IMR-90 (cell line): Measurements from ENCODE around the gene GNB1L. TPM values are rescaled to one million over a fixed set of nuclear protein-coding genes. Genes with fewer than 3 reads are reported as not detected.

ENCODE experiments used
- ATAC-seq: fragments of 200-7000 bp; cut with Tn5 transposase; 2 replicates; pipeline ENCODE4 v1.9.1; 2020; ENCODE audit warnings: low read depth, mild to moderate bottlenecking, moderate library complexity
- BruUV-seq: library from RNA; stranded (reverse); fragments of 400-500 nt; replicated peaks from 2 replicates; lab custom pipeline; 2021; lab: Mats Ljungman, UMichigan
- CTCF ChIA-PET: fragments of 300-600 bp; formaldehyde crosslinking; extraction: SDS; loops from one replicate; lab custom pipeline; 2021; ENCODE audit warnings: antibody characterized with exemption; lab: Yijun Ruan, JAX
- POLR2A ChIA-PET: fragments of 300-600 bp; sonication (Branson Sonifier 250); formaldehyde crosslinking; loops from one replicate; lab custom pipeline; 2022; ENCODE audit warnings: antibody characterized with exemption; ENCODE audit not compliant: unreplicated experiment; lab: Charles Lee
- DNase-seq: peaks from one replicate; pipeline ENCODE4 v3.0.0; 2013
- H2AFZ ChIP-seq: replicated peaks from 2 replicates; pipeline ENCODE3; 2013; ENCODE audit warnings: low read length, mild to moderate bottlenecking; ENCODE audit not compliant: poor library complexity
- H2AK5ac ChIP-seq: 2 replicates; pipeline ENCODE4 v1.6.1; 2013; ENCODE audit warnings: low read depth, low read length, inconsistent platforms
- H2AK9ac ChIP-seq: replicated peaks from 2 replicates; pipeline ENCODE3; 2013; ENCODE audit warnings: mild to moderate bottlenecking, low read depth, low read length, moderate library complexity; ENCODE audit not compliant: poor library complexity
- H2BK120ac ChIP-seq: 2 replicates; pipeline ENCODE4 v1.6.1; 2013; ENCODE audit warnings: low read depth, low read length, inconsistent platforms
- H2BK15ac ChIP-seq: 3 replicates; pipeline ENCODE4 v1.6.1; 2013; ENCODE audit warnings: low read depth, low read length, inconsistent platforms
- H2BK20ac ChIP-seq: 2 replicates; pipeline ENCODE4 v1.6.1; 2013; ENCODE audit warnings: low read depth, mild to moderate bottlenecking, inconsistent platforms, low read length, moderate library complexity
- H2BK5ac ChIP-seq: 2 replicates; pipeline ENCODE4 v1.6.1; 2013; ENCODE audit warnings: mild to moderate bottlenecking, low read depth, low read length, inconsistent platforms; ENCODE audit not compliant: poor library complexity, severe bottlenecking
- H3K14ac ChIP-seq: replicated peaks from 2 replicates; pipeline ENCODE4 v1.6.1; 2013; ENCODE audit warnings: low read depth, low read length, inconsistent platforms
- H3K18ac ChIP-seq: 2 replicates; pipeline ENCODE4 v1.6.1; 2013; ENCODE audit warnings: low read depth, low read length, control low read depth
- H3K23ac ChIP-seq: 2 replicates; pipeline ENCODE4 v1.6.1; 2013; ENCODE audit warnings: low read depth, low read length, inconsistent platforms
- H3K27ac ChIP-seq: 2 replicates; pipeline ENCODE4 v1.5.1; 2013; ENCODE audit warnings: mild to moderate bottlenecking, control low read depth, low read length; ENCODE audit not compliant: insufficient read depth
- H3K27me3 ChIP-seq: 2 replicates; pipeline ENCODE4 v1.6.1; 2013; ENCODE audit warnings: low read length; ENCODE audit not compliant: control insufficient read depth, insufficient read depth
- H3K36me3 ChIP-seq: 2 replicates; pipeline ENCODE4 v1.6.1; 2013; ENCODE audit warnings: low read length, mixed read lengths; ENCODE audit not compliant: control insufficient read depth, insufficient read depth
- H3K4ac ChIP-seq: 2 replicates; pipeline ENCODE4 v1.6.1; 2013; ENCODE audit warnings: low read depth, low read length, inconsistent platforms
- H3K4me1 ChIP-seq: 2 replicates; pipeline ENCODE4 v1.6.1; 2013; ENCODE audit warnings: low read length, mixed read lengths; ENCODE audit not compliant: control insufficient read depth, insufficient read depth
- H3K4me2 ChIP-seq: 2 replicates; pipeline ENCODE4 v1.6.1; 2013; ENCODE audit warnings: low read depth, mild to moderate bottlenecking, control low read depth, low read length, moderate library complexity
- H3K4me3 ChIP-seq: 2 replicates; pipeline ENCODE4 v1.5.1; 2013; ENCODE audit warnings: low read depth, mild to moderate bottlenecking, control low read depth, low read length, moderate library complexity; ENCODE audit not compliant: insufficient read depth
- H3K56ac ChIP-seq: 2 replicates; pipeline ENCODE4 v1.6.1; 2013; ENCODE audit warnings: low read length, inconsistent platforms; ENCODE audit not compliant: insufficient read depth; ENCODE audit errors: extremely low read depth
- H3K79me1 ChIP-seq, 2 experiments: 2 replicates each; pipeline ENCODE4 v1.6.1; 2013; ENCODE audit warnings: low read length in 2 of 2, inconsistent platforms in 1 of 2, low read depth in 1 of 2
- H3K9ac ChIP-seq: 2 replicates; pipeline ENCODE4 v1.6.1; 2013; ENCODE audit warnings: low read depth, low read length, control low read depth
- H3K9me1 ChIP-seq: 2 replicates; pipeline ENCODE4 v1.6.1; 2013; ENCODE audit warnings: low read length, inconsistent platforms; ENCODE audit not compliant: insufficient read depth
- H3K9me3 ChIP-seq: 2 replicates; pipeline ENCODE4 v1.6.1; 2013; ENCODE audit warnings: low read length; ENCODE audit not compliant: control insufficient read depth, insufficient read depth
- H4K20me1 ChIP-seq: 2 replicates; pipeline ENCODE4 v1.6.1; 2013; ENCODE audit warnings: low read length, inconsistent platforms; ENCODE audit not compliant: insufficient read depth
- H4K5ac ChIP-seq: 2 replicates; pipeline ENCODE4 v1.6.1; 2013; ENCODE audit warnings: mild to moderate bottlenecking, low read depth, low read length, control low read depth
- H4K8ac ChIP-seq, 2 experiments: 2 replicates each; pipeline ENCODE4 v1.6.1; 2013; ENCODE audit warnings: low read depth in 2 of 2, low read length in 2 of 2, control low read depth in 1 of 2, inconsistent platforms in 1 of 2
- H4K91ac ChIP-seq: 2 replicates; pipeline ENCODE4 v1.6.1; 2013; ENCODE audit warnings: low read depth, low read length, inconsistent platforms; ENCODE audit not compliant: insufficient read depth
- BHLHE40 ChIP-seq: fragments of 150-350 bp; IDR thresholded peaks from 2 replicates; pipeline ENCODE4 v1.6.1; 2016; ENCODE audit warnings: mild to moderate bottlenecking, low read depth, low read length
- CEBPB ChIP-seq: IDR thresholded peaks from 2 replicates; pipeline ENCODE4 v1.6.1; 2012; ENCODE audit warnings: low read depth, low read length, improper control_type of control experiment
- CHD1 ChIP-seq: IDR thresholded peaks from 2 replicates; pipeline ENCODE4 v1.6.1; 2012; ENCODE audit warnings: low read depth, low read length, improper control_type of control experiment
- CTCF ChIP-seq: conservative IDR thresholded peaks from 2 replicates; pipeline ENCODE4 v1.5.1; 2012; ENCODE audit warnings: mild to moderate bottlenecking, low read depth, low read length, improper control_type of control experiment
- ELK1 ChIP-seq: fragments of 150-350 bp; IDR thresholded peaks from 2 replicates; pipeline ENCODE4 v1.6.1; 2016; ENCODE audit warnings: low read depth, mild to moderate bottlenecking, low read length, moderate library complexity, borderline replicate concordance
- FOS ChIP-seq: fragments of 150-350 bp; IDR thresholded peaks from 2 replicates; pipeline ENCODE4 v1.6.1; 2016; ENCODE audit warnings: low read depth, low read length
- MAFK ChIP-seq: IDR thresholded peaks from 2 replicates; pipeline ENCODE4 v1.6.1; 2012; ENCODE audit warnings: low read depth, low read length, improper control_type of control experiment
- MAZ ChIP-seq: IDR thresholded peaks from 2 replicates; pipeline ENCODE4 v1.6.1; 2012; ENCODE audit warnings: low read depth, mild to moderate bottlenecking, low read length, improper control_type of control experiment, moderate library complexity, borderline replicate concordance
- MXI1 ChIP-seq: IDR thresholded peaks from 2 replicates; pipeline ENCODE4 v1.6.1; 2012; ENCODE audit warnings: low read depth, mild to moderate bottlenecking, low read length, moderate library complexity, borderline replicate concordance
- NFE2L2 ChIP-seq: fragments of 150-350 bp; IDR thresholded peaks from 2 replicates; pipeline ENCODE4 v1.6.1; 2016; ENCODE audit warnings: low read depth, mild to moderate bottlenecking, low read length
- POLR2A ChIP-seq: IDR thresholded peaks from 2 replicates; pipeline ENCODE4 v1.6.1; 2012; ENCODE audit warnings: mild to moderate bottlenecking, low read depth, low read length
- RAD21 ChIP-seq: IDR thresholded peaks from 2 replicates; pipeline ENCODE4 v1.6.1; 2012; ENCODE audit warnings: low read length, improper control_type of control experiment
- RCOR1 ChIP-seq: IDR thresholded peaks from 2 replicates; pipeline ENCODE4 v1.6.1; 2012; ENCODE audit warnings: mild to moderate bottlenecking, low read length, improper control_type of control experiment; ENCODE audit not compliant: insufficient replicate concordance
- RFX5 ChIP-seq: IDR thresholded peaks from 2 replicates; pipeline ENCODE4 v1.8.0; 2012; ENCODE audit warnings: low read depth, mild to moderate bottlenecking, low read length, moderate library complexity
- SMC3 ChIP-seq: fragments of 150-350 bp; IDR thresholded peaks from 2 replicates; pipeline ENCODE4 v1.6.1; 2016; ENCODE audit warnings: low read depth, mild to moderate bottlenecking, antibody characterized with exemption, low read length, moderate library complexity
- USF2 ChIP-seq: fragments of 150-350 bp; IDR thresholded peaks from 2 replicates; pipeline ENCODE4 v1.6.1; 2017; ENCODE audit warnings: mild to moderate bottlenecking, antibody characterized with exemption, low read length, low read depth
- WGBS, 2 experiments: methylation state at CpG; one replicate each; pipeline versions ENCODE4 v1.1.5 to v1.1.7; 2013; ENCODE audit warnings: missing lambda C conversion rate in 2 of 2; ENCODE audit not compliant: insufficient read length in 1 of 2; ENCODE audit errors: extremely low coverage in 2 of 2; 5-methylcytosine and 5-hydroxymethylcytosine counted together
- dilution Hi-C: fragments of 300-500 bp; cut with HindIII; formaldehyde crosslinking; loops from one replicate; pipeline ENCODE4 v1.14.3; 2018; ENCODE audit warnings: low sequenced_read_pairs; ENCODE audit not compliant: unreplicated experiment
- in situ Hi-C: fragments of 300-500 bp; cut with MboI; formaldehyde crosslinking; loops from 3 replicates; pipeline ENCODE4 v1.14.3; 2019; ENCODE audit warnings: low sequenced_read_pairs, inconsistent platforms, mixed read lengths
- intact Hi-C: fragments of 100-400 bp; cut with micrococcal nuclease; formaldehyde crosslinking; loops from 2 replicates; pipeline ENCODE4 v1.10.0; 2022
- polyA plus RNA-seq, 3 experiments: library from polyadenylated mRNA; depleted of rRNA; stranded (reverse); fragments of >200 nt; gene quantifications; 2 replicates each; pipeline ENCODE4 v1.2.3, GENCODE V29; 2012; ENCODE audit warnings: low replicate concordance in 1 of 3
- total RNA-seq: library from RNA; depleted of rRNA; stranded (reverse); fragments of >200 nt; gene quantifications from 2 replicates; pipeline ENCODE4 v1.2.3, GENCODE V29; 2012

GNB1L gene
- total and polyA plus RNA-seq, 2 of the 4 experiments (the other 2 are of a cell fraction), result 2.5 to 4.4 TPM

GRCh38 chr22:19840955-19841640, 13.6 kb downstream of the GNB1L start:
- Histone ChIP-seq H4K91ac (no peak overlapping the region), H3K4ac (no peak overlapping the region), H4K20me1 (peaks cover 14% of the 10 kb centered on the region; the same call in 1 of the 2 replicates), H4K5ac (no peak overlapping the region), H4K8ac (no peak overlapping the region), H3K9me3 (no peaks in the 10 kb centered on the region), H3K56ac (no peak overlapping the region), H2BK5ac (no peak overlapping the region), H3K4me3 (no peak overlapping the region), H3K23ac (no peak overlapping the region), H3K14ac (no peak overlapping the region), H3K9me1 (peaks cover 4% of the 10 kb centered on the region), H3K4me1 (peaks cover 8% of the 10 kb centered on the region), H3K27ac (no peak overlapping the region), H3K27me3 (no peaks in the 10 kb centered on the region), H3K4me2 (no peak overlapping the region), H3K36me3 (no peaks in the 10 kb centered on the region), H2AFZ (no peak overlapping the region), H3K9ac (no peak overlapping the region), H2BK120ac (no peak overlapping the region), H2BK20ac (no peak overlapping the region), H2AK5ac (no peak overlapping the region), H3K79me1 (peaks cover 4 to 50% of the 10 kb centered on the region in 2 experiments; a peak in 3 of 4 replicates), H2AK9ac (no peak overlapping the region), H2BK15ac (no peak overlapping the region), H3K18ac (no peak overlapping the region)
- ChIA-PET POLR2A (no interaction called here), CTCF (interaction anchor here (0.6 kb wide), 1 partner anchor 10 kb away, joined by 3 read pairs; no protein-coding TSS in a partner anchor)
- WGBS, 2 experiments, result 83% methylated on average over 1 of the region's 6 CpGs; no CpG with 5 or more reads in 1 of the 2 experiments
- no peak for ATAC-seq
- no TSS peak for BruUV-seq
- TF ChIP-seq RFX5 (no peak), MAFK (no peak), MAZ (no peak), USF2 (no peak), POLR2A (no peak), SMC3 (no peak), ELK1 (no peak), CEBPB (no peak), FOS (no peak), CHD1 (no peak), RCOR1 (no peak), RAD21 (no peak), NFE2L2 (no peak), BHLHE40 (no peak), MXI1 (no peak), CTCF (no peak)
- no peak for DNase-seq
- intact Hi-C loops, result no loop called here
- in situ Hi-C loops, result no loop called here
- dilution Hi-C loops, result no loop called here
